Stimulated activated CD8-positive, alpha-beta memory T cell treated with anti-CD3 and anti-CD28 coated beads, Interleukin-15, amount 100 ng/mL, for 24 hours (primary cell): ENCODE results near the gene OR5V1.
"Not testable (repeated sequence)": the region's sequence is repeated elsewhere in the genome, so short reads cannot be mapped to it uniquely, and the experiment has no call there.

Source experiments
- DNase-seq: peaks from one replicate; pipeline ENCODE4 v3.0.0-alpha.2; 2020; ENCODE audit warnings: low read depth

Gene OR5V1

GRCh38 chr6:29368765-29369164, at the start of gene OR5V1:
Gene OR5V1, minus strand, starts transcription at chr6:29368865. Its CDS starts 12,670 bp downstream, at chr6:29356195.
- no peak for DNase-seq

GRCh38 chr6:29414588-29414987, 45.9 kb upstream of the OR5V1 start, which contains the start of gene OR12D1:
Gene OR12D1, plus strand, starts transcription at chr6:29414928.
- no peak for DNase-seq

GRCh38 chr6:29403801-29404200, 35.1 kb upstream of the OR5V1 start:
- DNase-seq, result no peak

GRCh38 chr6:29399525-29399924, 30.9 kb upstream of the OR5V1 start:
- no peak for DNase-seq

- DNase-seq, result no peak
These were observed 26.7 kb upstream of the OR5V1 start, which contains the start of gene OR12D2 for GRCh38 chr6:29395331-29395730. Gene OR12D2, plus strand, starts transcription at chr6:29395631. Its CDS starts 1,069 bp downstream, at chr6:29396700.

- no peak for DNase-seq
These were observed 19.9 kb upstream of the OR5V1 start for GRCh38 chr6:29388533-29388932.

- no peak for DNase-seq
These were observed 7.3 kb upstream of the OR5V1 start for GRCh38 chr6:29376003-29376402.

- no peak for DNase-seq
These were observed 6.5 kb upstream of the OR5V1 start, which contains the start of gene OR12D3 for GRCh38 chr6:29375191-29375590. Gene OR12D3, minus strand, starts transcription at chr6:29375291. Its CDS starts 4 bp downstream, at chr6:29375287.

GRCh38 chr6:29355603-29356002, 13.1 kb downstream of the OR5V1 start:
- DNase-seq, result no peak

GRCh38 chr6:29354980-29355379, 13.7 kb downstream of the OR5V1 start:
- no peak for DNase-seq

- not testable (repeated sequence) for DNase-seq
These were observed 19.3 kb downstream of the OR5V1 start for GRCh38 chr6:29349348-29349747.

- DNase-seq, result no peak
These were observed 23.3 kb downstream of the OR5V1 start for GRCh38 chr6:29345380-29345779.

- no peak for DNase-seq
These were observed 32.4 kb downstream of the OR5V1 start for GRCh38 chr6:29336269-29336668.

- no peak for DNase-seq
These were observed 36.0 kb downstream of the OR5V1 start for GRCh38 chr6:29332676-29333075.

GRCh38 chr6:29325777-29326176, 42.9 kb downstream of the OR5V1 start:
- DNase-seq, result no peak

- not testable (repeated sequence) for DNase-seq
These were observed 45.3 kb downstream of the OR5V1 start for GRCh38 chr6:29323332-29323731.

- DNase-seq, result no peak
These were observed 48.7 kb downstream of the OR5V1 start for GRCh38 chr6:29319931-29320330.
